SK-N-MC (cell line): ENCODE results near the gene SPATA25.

ENCODE experiments used
- DNase-seq: peaks from one replicate; pipeline ENCODE4 v3.0.0-alpha.2; 2011; ENCODE audit warnings: low read depth, low spot score
- H3K27ac ChIP-seq: fragments of 200-600 bp; sonication (generic); 2 replicates; pipeline ENCODE4 v1.5.1; 2016; ENCODE audit warnings: mixed run types
- H3K36me3 ChIP-seq: fragments of 200-600 bp; sonication (generic); 2 replicates; pipeline ENCODE4 v1.6.1; 2017; ENCODE audit warnings: antibody characterized with exemption, low read length, mixed read lengths; ENCODE audit not compliant: insufficient read depth
- H3K4me3 ChIP-seq: fragments of 200-600 bp; sonication (generic); 2 replicates; pipeline ENCODE4 v1.5.1; 2016
- H3K9ac ChIP-seq: fragments of 200-600 bp; sonication (generic); 2 replicates; pipeline ENCODE4 v1.8.0; 2017; ENCODE audit warnings: mixed run types, mixed read lengths; ENCODE audit not compliant: insufficient read length
- H3K9me3 ChIP-seq: fragments of 200-600 bp; sonication (generic); 2 replicates; pipeline ENCODE4 v1.6.1; 2017; ENCODE audit warnings: low read depth, mild to moderate bottlenecking, antibody characterized with exemption, low read length, moderate library complexity, mixed read lengths
- EZH2 ChIP-seq: fragments of 200-600 bp; sonication (generic); IDR thresholded peaks from one replicate; pipeline ENCODE4 v1.6.1; 2017; ENCODE audit warnings: antibody characterized with exemption
- FOXP2 ChIP-seq: optimal IDR thresholded peaks from 2 replicates; pipeline ENCODE3; 2011; ENCODE audit warnings: mild to moderate bottlenecking, moderate library complexity; ENCODE audit not compliant: insufficient read depth; ENCODE audit errors: extremely low read length, control extremely low read depth
- POLR2AphosphoS5 ChIP-seq: IDR thresholded peaks from 2 replicates; pipeline ENCODE4 v1.6.1; 2012; ENCODE audit warnings: mild to moderate bottlenecking, low read depth, low read length, borderline replicate concordance

Gene SPATA25

GRCh38 chr20:45890985-45891983 lies 3.9 kb upstream of the SPATA25 start, which contains the start of the genes CTSA and NEURL2:
TSS of gene CTSA (plus strand) at chr20:45891335. CDS start at chr20:45891569, 234 bp downstream.
TSS of gene NEURL2 (minus strand) at chr20:45891208. CDS start at chr20:45890991, 217 bp downstream.
- peak within 1 kb of the TSS; percentile 99 for H3K4me3 ChIP-seq
- peak within 1 kb of the TSS; percentile 93 for H3K9ac ChIP-seq
- no peak for DNase-seq
- H3K9me3 ChIP-seq, result no peaks in the 10 kb centered on the region
- TF ChIP-seq EZH2 (no peak), POLR2AphosphoS5 (peak; percentile 80; the same call in 1 of the 2 replicates)
- H3K36me3 ChIP-seq, result no peaks in the 10 kb centered on the region
- H3K27ac ChIP-seq, result no peak within 1 kb of the TSS

- no peak overlapping the region for H3K27ac ChIP-seq
- DNase-seq, result no peak
- TF ChIP-seq POLR2AphosphoS5, result no peak
- TF ChIP-seq FOXP2, result no peak
- no peak for TF ChIP-seq EZH2
Measured at GRCh38 chr20:45890077-45890984, 2.9 kb upstream of the SPATA25 start.

GRCh38 chr20:45888681-45889080 lies 1.3 kb upstream of the SPATA25 start:
- no peak overlapping the region for H3K27ac ChIP-seq
- no peak for DNase-seq
- TF ChIP-seq FOXP2 (no peak), POLR2AphosphoS5 (no peak), EZH2 (no peak)

More at GRCh38 chr20:45890077-45890984, 2.9 kb upstream of the SPATA25 start:
- no peaks in the 10 kb centered on the region for H3K9me3 ChIP-seq
- H3K9ac ChIP-seq, result peak overlapping the region; percentile 93
- H3K4me3 ChIP-seq, result peak overlapping the region; percentile 99
- H3K36me3 ChIP-seq, result no peaks in the 10 kb centered on the region

GRCh38 chr20:45886590-45887345 lies 654 bp downstream of the SPATA25 start:
- peaks cover 20% of the 10 kb centered on the region; the same call in 1 of the 2 replicates for H3K36me3 ChIP-seq
- no peak overlapping the region for H3K4me3 ChIP-seq
- H3K9me3 ChIP-seq, result no peaks in the 10 kb centered on the region
- no peak overlapping the region for H3K9ac ChIP-seq
- no peak for DNase-seq
- TF ChIP-seq POLR2AphosphoS5 (0 out of 2 replicates have a peak, but pooled peaks have one; percentile 25), FOXP2 (no peak)
- H3K27ac ChIP-seq, result no peak overlapping the region

More at GRCh38 chr20:45888681-45889080, 1.3 kb upstream of the SPATA25 start:
- H3K9ac ChIP-seq, result no peak overlapping the region
- peaks cover 3% of the 10 kb centered on the region; the same call in 1 of the 2 replicates for H3K36me3 ChIP-seq
- no peaks in the 10 kb centered on the region for H3K9me3 ChIP-seq
- H3K4me3 ChIP-seq, result no peak overlapping the region

- H3K4me3 ChIP-seq, result no peak overlapping the region
- H3K9ac ChIP-seq, result no peak overlapping the region
- H3K36me3 ChIP-seq, result peaks cover 20% of the 10 kb centered on the region; the same call in 1 of the 2 replicates
- no peaks in the 10 kb centered on the region for H3K9me3 ChIP-seq
- no peak overlapping the region for H3K27ac ChIP-seq
- TF ChIP-seq EZH2, result no peak
- no peak for TF ChIP-seq POLR2AphosphoS5
- no peak for TF ChIP-seq FOXP2
- no peak for DNase-seq
Measured at GRCh38 chr20:45883100-45883469, 4.3 kb downstream of the SPATA25 start.

GRCh38 chr20:45882469-45883099 lies 4.8 kb downstream of the SPATA25 start:
- no peak for DNase-seq
- Histone ChIP-seq H3K9me3 (no peaks in the 10 kb centered on the region), H3K9ac (no peak overlapping the region), H3K36me3 (peaks cover 20% of the 10 kb centered on the region; the same call in 1 of the 2 replicates), H3K27ac (no peak overlapping the region), H3K4me3 (no peak overlapping the region)
- TF ChIP-seq FOXP2, result no peak
